Measurements from ENCODE around the gene NOSIP.

Gene NOSIP

GRCh38 chr19:49546825-49547565, 33.4 kb downstream of the NOSIP start:
- peak; percentile 93 for DNase-seq (ENCODE audit: low read depth)
- peak; percentile 88 for TF ChIP-seq CTCF (conservative IDR thresholded peaks at IDR 0.05; ENCODE audit: low read depth, low read length)
- H3K4me3 ChIP-seq (ENCODE audit: low read depth, low read length), result no peak overlapping the region

GRCh38 chr19:49544154-49544553, 36.2 kb downstream of the NOSIP start:
- no peak overlapping the region for H3K4me3 ChIP-seq (ENCODE audit: low read depth, low read length)
- DNase-seq (ENCODE audit: low read depth), result no peak
- TF ChIP-seq CTCF (conservative IDR thresholded peaks at IDR 0.05; ENCODE audit: low read depth, low read length), result no peak

GRCh38 chr19:49543032-49543431, 37.3 kb downstream of the NOSIP start:
- no peak for TF ChIP-seq CTCF (conservative IDR thresholded peaks at IDR 0.05; ENCODE audit: low read depth, low read length)
- no peak for DNase-seq (ENCODE audit: low read depth)
- H3K4me3 ChIP-seq (ENCODE audit: low read depth, low read length), result no peak overlapping the region

GRCh38 chr19:49542446-49542845, 37.9 kb downstream of the NOSIP start:
- TF ChIP-seq CTCF (conservative IDR thresholded peaks at IDR 0.05; ENCODE audit: low read depth, low read length), result no peak
- no peak for DNase-seq (ENCODE audit: low read depth)
- no peak overlapping the region for H3K4me3 ChIP-seq (ENCODE audit: low read depth, low read length)

DNA sequence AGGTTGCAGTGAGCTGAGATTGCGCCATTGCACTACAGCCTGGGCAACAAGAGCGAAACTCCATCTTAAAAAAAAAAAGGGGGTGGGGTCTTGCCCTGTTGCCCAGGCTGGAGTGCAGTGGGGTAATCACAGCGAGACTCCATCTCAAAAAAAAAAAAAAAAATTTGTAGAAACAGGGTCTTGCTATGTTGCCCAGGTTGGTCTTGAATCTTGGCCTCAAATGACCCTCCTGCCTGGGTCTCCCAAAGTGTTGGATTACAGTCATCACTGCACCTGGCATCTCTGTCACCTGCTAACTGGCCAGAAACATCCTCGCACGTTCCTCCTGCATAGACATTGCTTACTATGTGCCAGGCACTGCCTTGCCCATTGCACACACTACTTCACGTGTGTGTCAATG, 38.4 kb downstream of the NOSIP start:
- no peak overlapping the region for H3K4me3 ChIP-seq (ENCODE audit: low read depth, low read length)
- TF ChIP-seq CTCF (conservative IDR thresholded peaks at IDR 0.05; ENCODE audit: low read depth, low read length), result no peak
- DNase-seq (ENCODE audit: low read depth), result no peak

- DNase-seq (ENCODE audit: low read depth), result no peak
- TF ChIP-seq CTCF (conservative IDR thresholded peaks at IDR 0.05; ENCODE audit: low read depth, low read length), result no peak
- H3K4me3 ChIP-seq (ENCODE audit: low read depth, low read length), result no peak overlapping the region
Measured at GRCh38 chr19:49539192-49539952, 41.0 kb downstream of the NOSIP start.
